Prostate gland (tissue), 2 donors: ENCODE measurements around the gene WDR5.

Source experiments
- POLR2A ChIP-seq: fragments of 450-650 bp; IDR thresholded peaks from one replicate; pipeline ENCODE4 v1.6.1; 2016; ENCODE audit warnings: antibody characterized with exemption, mild to moderate bottlenecking
- POLR2AphosphoS5 ChIP-seq: sonication (generic); formaldehyde crosslinking; IDR thresholded peaks from one replicate; pipeline ENCODE4 v1.6.1; 2017; ENCODE audit warnings: antibody characterized with exemption
- TF ChIP-seq, protein P1 (sequence below), 4 experiments: fragments of 200-600 bp in 2 of 4; fragments of 450-650 bp in 2 of 4; sonication (generic) in 2 of 4; IDR thresholded peaks; 1 replicate in 3 of 4; 2 replicates in 1 of 4; pipeline ENCODE4 v1.5.1; 2016 to 2019; ENCODE audit warnings: antibody characterized with exemption in 4 of 4, mild to moderate bottlenecking in 2 of 4, moderate library complexity in 2 of 4

DNA sequence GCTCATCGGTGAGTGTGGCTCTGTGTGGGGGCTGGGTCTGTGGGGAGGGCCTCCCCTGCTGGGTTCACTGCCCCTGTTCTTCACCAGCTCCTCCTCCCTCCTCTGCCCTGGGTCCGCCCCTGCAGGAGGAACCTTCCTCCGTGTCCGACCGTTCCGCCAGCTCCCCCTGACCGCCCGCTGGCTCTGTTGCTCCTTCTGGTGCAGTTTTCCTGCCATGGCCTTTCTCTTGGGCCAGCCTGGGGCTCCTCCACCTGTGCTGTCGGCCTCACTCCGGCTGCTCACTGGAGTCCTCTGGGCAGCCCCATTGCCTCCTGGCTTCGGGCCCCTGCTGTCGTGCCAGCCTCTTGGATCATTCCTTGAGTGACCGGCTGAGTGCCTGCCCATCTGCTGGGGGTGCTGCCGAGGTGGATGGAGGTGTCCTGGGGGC lies 16.2 kb downstream of the WDR5 start:
- TF ChIP-seq, protein P1, sequence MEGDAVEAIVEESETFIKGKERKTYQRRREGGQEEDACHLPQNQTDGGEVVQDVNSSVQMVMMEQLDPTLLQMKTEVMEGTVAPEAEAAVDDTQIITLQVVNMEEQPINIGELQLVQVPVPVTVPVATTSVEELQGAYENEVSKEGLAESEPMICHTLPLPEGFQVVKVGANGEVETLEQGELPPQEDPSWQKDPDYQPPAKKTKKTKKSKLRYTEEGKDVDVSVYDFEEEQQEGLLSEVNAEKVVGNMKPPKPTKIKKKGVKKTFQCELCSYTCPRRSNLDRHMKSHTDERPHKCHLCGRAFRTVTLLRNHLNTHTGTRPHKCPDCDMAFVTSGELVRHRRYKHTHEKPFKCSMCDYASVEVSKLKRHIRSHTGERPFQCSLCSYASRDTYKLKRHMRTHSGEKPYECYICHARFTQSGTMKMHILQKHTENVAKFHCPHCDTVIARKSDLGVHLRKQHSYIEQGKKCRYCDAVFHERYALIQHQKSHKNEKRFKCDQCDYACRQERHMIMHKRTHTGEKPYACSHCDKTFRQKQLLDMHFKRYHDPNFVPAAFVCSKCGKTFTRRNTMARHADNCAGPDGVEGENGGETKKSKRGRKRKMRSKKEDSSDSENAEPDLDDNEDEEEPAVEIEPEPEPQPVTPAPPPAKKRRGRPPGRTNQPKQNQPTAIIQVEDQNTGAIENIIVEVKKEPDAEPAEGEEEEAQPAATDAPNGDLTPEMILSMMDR (IDR thresholded peaks at IDR 0.05): no peak
- TF ChIP-seq POLR2A: no peak
- TF ChIP-seq POLR2AphosphoS5: no peak
